A549 (cell line): Measurements from ENCODE around the gene TWIST2. TPM values are rescaled to one million over a fixed set of nuclear protein-coding genes. Genes with fewer than 3 reads are reported as not detected.

ENCODE experiments used
- ATAC-seq, 2 experiments: fragments of 200-7000 bp in 1 of 2; fragments of >200 bp in 1 of 2; cut with Nextera tagmentation in 1 of 2; cut with Tn5 transposase in 1 of 2; 3 replicates each; pipeline versions ENCODE4 v1.8.0 to v1.9.1; 2018 to 2020; ENCODE audit warnings: mild to moderate bottlenecking in 1 of 2, moderate library complexity in 1 of 2
- CTCF ChIA-PET: fragments of 300-600 bp; sonication (Branson Sonifier 250); formaldehyde crosslinking; extraction: SDS; loops from one replicate; lab custom pipeline; 2021; ENCODE audit warnings: antibody characterized with exemption, inconsistent platforms; lab: Yijun Ruan, JAX
- POLR2A ChIA-PET: fragments of 350-600 bp; formaldehyde crosslinking; extraction: SDS; loops from one replicate; lab custom pipeline; 2021; ENCODE audit warnings: antibody characterized with exemption, inconsistent platforms; lab: Yijun Ruan, JAX
- DNase-seq, 2 experiments: peaks; one replicate each; pipeline versions ENCODE4 v3.0.0 to v3.0.0-alpha.2; 2011 to 2016; ENCODE audit warnings: low read depth in 1 of 2, low spot score in 1 of 2
- FAIRE-seq: peaks from 2 replicates; lab custom pipeline; 2011; peaks lifted over from hg19 to GRCh38; lab: Jason Lieb, UNC
- H3K27ac ChIP-seq, 2 experiments: fragments of >200 bp; sonication (Bioruptor Twin); formaldehyde crosslinking; 3 replicates each; pipeline ENCODE4 v1.5.1; 2016 to 2017
- H3K4me1 ChIP-seq: fragments of >200 bp; sonication (Bioruptor Twin); formaldehyde crosslinking; 3 replicates; pipeline ENCODE4 v1.6.1; 2016
- H3K4me2 ChIP-seq: fragments of >200 bp; sonication (Bioruptor Twin); formaldehyde crosslinking; 3 replicates; pipeline ENCODE4 v1.6.1; 2016
- H3K4me3 ChIP-seq: fragments of >200 bp; sonication (Bioruptor Twin); formaldehyde crosslinking; 3 replicates; pipeline ENCODE4 v1.5.1; 2016
- H3K9me3 ChIP-seq: fragments of >200 bp; sonication (Bioruptor Twin); formaldehyde crosslinking; 3 replicates; pipeline ENCODE4 v1.6.1; 2016
- BHLHE40 ChIP-seq: IDR thresholded peaks from 2 replicates; pipeline ENCODE4 v1.6.1; 2012; ENCODE audit warnings: low read depth, low read length, inconsistent platforms
- CBX2 ChIP-seq: fragments of 200-600 bp; sonication (generic); IDR thresholded peaks from 2 replicates; pipeline ENCODE4 v1.6.1; 2016; ENCODE audit warnings: low read depth, mild to moderate bottlenecking, borderline replicate concordance
- CEBPB ChIP-seq, 2 experiments: fragments of >200 bp in 1 of 2; sonication (Bioruptor Twin) in 1 of 2; formaldehyde crosslinking in 1 of 2; IDR thresholded peaks; 2 replicates each; pipeline ENCODE4 v1.6.1; 2012 to 2016
- CHD2 ChIP-seq: fragments of 150-350 bp; IDR thresholded peaks from 2 replicates; pipeline ENCODE4 v1.6.1; 2014; ENCODE audit warnings: low read length; ENCODE audit not compliant: partially characterized antibody
- EHF ChIP-seq: fragments of 250-450 bp; sonication (Bioruptor Pico); IDR thresholded peaks from 2 replicates; pipeline ENCODE4 v1.5.0; 2020; ENCODE audit warnings: mild to moderate bottlenecking
- ELK1 ChIP-seq: fragments of 150-350 bp; IDR thresholded peaks from 2 replicates; pipeline ENCODE4 v1.6.1; 2014; ENCODE audit warnings: low read depth, mild to moderate bottlenecking, low read length
- HOXB13 ChIP-seq: fragments of 250-450 bp; sonication (Bioruptor Pico); IDR thresholded peaks from 2 replicates; pipeline ENCODE4 v1.5.0; 2020; ENCODE audit warnings: low read depth, mild to moderate bottlenecking, moderate library complexity
- JUN ChIP-seq, 2 experiments: fragments of >200 bp; sonication (Bioruptor Twin); formaldehyde crosslinking; IDR thresholded peaks; 2 replicates in 1 of 2; 3 replicates in 1 of 2; pipeline ENCODE4 v1.6.1; 2016 to 2017
- JUNB ChIP-seq: fragments of >200 bp; sonication (Bioruptor Twin); formaldehyde crosslinking; IDR thresholded peaks from 2 replicates; pipeline ENCODE4 v1.6.1; 2016
- KDM5A ChIP-seq: fragments of 200-600 bp; sonication (generic); IDR thresholded peaks from 2 replicates; pipeline ENCODE4 v1.6.1; 2016; ENCODE audit warnings: antibody characterized with exemption, mild to moderate bottlenecking
- MAZ ChIP-seq: fragments of 150-350 bp; IDR thresholded peaks from 2 replicates; pipeline ENCODE4 v1.6.1; 2014; ENCODE audit warnings: antibody characterized with exemption, low read depth, low read length, borderline replicate concordance
- NFE2L2 ChIP-seq: fragments of 150-350 bp; conservative IDR thresholded peaks from 2 replicates; pipeline ENCODE4 v1.6.1; 2014; ENCODE audit warnings: low read length
- NPAS2 ChIP-seq: fragments of 250-450 bp; sonication (Bioruptor Pico); IDR thresholded peaks from 2 replicates; pipeline ENCODE4 v1.8.0; 2022; ENCODE audit warnings: mild to moderate bottlenecking, moderate library complexity, borderline replicate concordance
- PHF8 ChIP-seq: fragments of 200-600 bp; sonication (generic); IDR thresholded peaks from 2 replicates; pipeline ENCODE4 v1.6.1; 2016; ENCODE audit warnings: low read depth, mild to moderate bottlenecking, antibody characterized with exemption, moderate library complexity, borderline replicate concordance
- RARB ChIP-seq: fragments of 250-450 bp; sonication (Bioruptor Pico); IDR thresholded peaks from 2 replicates; pipeline ENCODE4 v1.8.0; 2021; ENCODE audit warnings: mild to moderate bottlenecking, moderate library complexity
- RFX5 ChIP-seq: fragments of 450-650 bp; IDR thresholded peaks from 2 replicates; pipeline ENCODE4 v1.7.1; 2014; ENCODE audit warnings: antibody characterized with exemption, mild to moderate bottlenecking, moderate library complexity
- SMC3 ChIP-seq: fragments of >200 bp; sonication (Bioruptor Twin); formaldehyde crosslinking; IDR thresholded peaks from 3 replicates; pipeline ENCODE4 v1.6.1; 2018; ENCODE audit warnings: inconsistent platforms
- SREBF2 ChIP-seq: fragments of 450-650 bp; IDR thresholded peaks from 2 replicates; pipeline ENCODE4 v1.6.1; 2014; ENCODE audit warnings: mild to moderate bottlenecking, moderate library complexity
- TFCP2L1 ChIP-seq: fragments of 250-450 bp; sonication (Bioruptor Pico); IDR thresholded peaks from 2 replicates; pipeline ENCODE4 v1.5.0; 2021; ENCODE audit warnings: mild to moderate bottlenecking
- USF2 ChIP-seq: fragments of 450-650 bp; IDR thresholded peaks from 2 replicates; pipeline ENCODE4 v1.6.1; 2014; ENCODE audit warnings: antibody characterized with exemption
- ZFP36 ChIP-seq: fragments of 450-650 bp; IDR thresholded peaks from 2 replicates; pipeline ENCODE4 v1.6.1; 2014; ENCODE audit warnings: borderline replicate concordance; ENCODE audit not compliant: partially characterized antibody
- ZNF302 ChIP-seq: fragments of 250-450 bp; sonication (Bioruptor Pico); IDR thresholded peaks from 2 replicates; pipeline ENCODE4 v1.9.0; 2021; ENCODE audit warnings: inconsistent platforms, mild to moderate bottlenecking, moderate library complexity
- ZSCAN20 ChIP-seq: fragments of 250-450 bp; sonication (Bioruptor Pico); IDR thresholded peaks from 2 replicates; pipeline ENCODE4 v1.8.0; 2022; ENCODE audit warnings: mild to moderate bottlenecking, moderate library complexity
- WGBS: methylation state at CpG from one replicate; pipeline ENCODE4 v1.1.6; 2017; ENCODE audit errors: missing lambda C conversion rate; 5-methylcytosine and 5-hydroxymethylcytosine counted together
- polyA plus RNA-seq, 4 experiments: library from polyadenylated mRNA; depleted of rRNA in 3 of 4; stranded (reverse); fragments of >200 nt; fragmentation: RNase III in 1 of 4; extraction: RNeasy Plus Mini Kit Qiagen cat#74134 plus additional on column Dnase treatment in 1 of 4; gene quantifications; 2 replicates in 3 of 4; 3 replicates in 1 of 4; pipeline ENCODE4 v1.2.3, GENCODE V29; 2011 to 2017

TWIST2 gene
- polyA plus RNA-seq, 2 of the 4 experiments (the other 2 are of a cell fraction): 7.1 to 8.2 TPM

GRCh38 chr2:238818561-238818960 is 29.3 kb upstream of the TWIST2 start:
- ChIA-PET CTCF (no interaction called here), POLR2A (no interaction called here)
- FAIRE-seq (no peak), ATAC-seq (no peak), DNase-seq (no peak)
- H3K4me2 ChIP-seq: no peak overlapping the region
- peaks cover 8% of the 10 kb centered on the region; the same call in 1 of the 3 replicates for H3K4me1 ChIP-seq
- WGBS: 22% methylated on average over 2 of the region's 2 CpGs
- no peak overlapping the region for H3K4me3 ChIP-seq
- no peak overlapping the region for H3K27ac ChIP-seq
- TF ChIP-seq MAZ (no peak), RARB (CRISPR knock-in tag) (no peak), ZNF302 (no peak), ELK1 (no peak), SMC3 (no peak), NPAS2 (CRISPR knock-in tag) (no peak), EHF (CRISPR knock-in tag) (no peak), HOXB13 (no peak), NFE2L2 (no peak), BHLHE40 (no peak), USF2 (no peak), JUN (IDR thresholded peaks at IDR 0.05) (no peak), ZFP36 (no peak), RFX5 (no peak), TFCP2L1 (no peak), CBX2 (no peak), JUNB (no peak)
- peaks cover 9% of the 10 kb centered on the region; the same call in 2 of the 3 replicates for H3K9me3 ChIP-seq

- no peak overlapping the region for H3K4me2 ChIP-seq
- peaks cover 25% of the 10 kb centered on the region for H3K9me3 ChIP-seq
- WGBS: 14% methylated on average over 1 of the region's 1 CpG
- H3K4me3 ChIP-seq: no peak overlapping the region
- ATAC-seq (no peak), DNase-seq (no peak)
- H3K27ac ChIP-seq: no peak overlapping the region
- ChIA-PET POLR2A (no interaction called here), CTCF (interaction anchor here (0.8 kb wide), 1 partner anchor 463 kb away, joined by 3 read pairs; no protein-coding TSS in a partner anchor)
- peaks cover 8% of the 10 kb centered on the region; the same call in 1 of the 3 replicates for H3K4me1 ChIP-seq
- TF ChIP-seq KDM5A (no peak), ZSCAN20 (CRISPR knock-in tag) (no peak), PHF8 (no peak), CEBPB (IDR thresholded peaks at IDR 0.05) (no peak), CHD2 (no peak)
- TF ChIP-seq, all 56 proteins: peak for 0
- no peak for FAIRE-seq
Observed at GRCh38 chr2:238820197-238820596, 27.7 kb upstream of the TWIST2 start.

GRCh38 chr2:238820916-238821315 is 27.0 kb upstream of the TWIST2 start:
- no peak for DNase-seq
- POLR2A ChIA-PET: no interaction called here

More at GRCh38 chr2:238820916-238821315, 27.0 kb upstream of the TWIST2 start:
- CTCF ChIA-PET: interaction anchor here (0.8 kb wide), 1 partner anchor 464 kb away, joined by 3 read pairs; no protein-coding TSS in a partner anchor
- peaks cover 30% of the 10 kb centered on the region for H3K9me3 ChIP-seq
- WGBS: 10% methylated on average over 6 of the region's 6 CpGs
- TF ChIP-seq CEBPB (IDR thresholded peaks at IDR 0.05) (no peak), SREBF2 (no peak), PHF8 (no peak), SMC3 (no peak), ZNF302 (no peak), RARB (CRISPR knock-in tag) (no peak), BHLHE40 (no peak)
- TF ChIP-seq, all 56 proteins: peak for 0
- Histone ChIP-seq H3K27ac (no peak overlapping the region), H3K4me1 (peaks cover 8% of the 10 kb centered on the region; the same call in 1 of the 3 replicates), H3K4me2 (no peak overlapping the region), H3K4me3 (no peak overlapping the region)
- FAIRE-seq (no peak), ATAC-seq (peak in 1 of 2 experiments; percentile 47; a peak in 1 of 6 replicates)
